Activated CD4-positive, alpha-beta T cell treated with anti-CD3 and anti-CD28 coated beads for 36 hours (primary cell): ENCODE results near the gene PLAGL1. TPM values are rescaled to one million over a fixed set of nuclear protein-coding genes. Genes with fewer than 3 reads are reported as not detected.
"Not testable (repeated sequence)": the region's sequence is repeated elsewhere in the genome, so short reads cannot be mapped to it uniquely, and the experiment has no call there.

Experiments used
- ATAC-seq: fragments of 200-7000 bp; cut with Tn5 transposase; one replicate; pipeline ENCODE4 v1.10.0; 2021; ENCODE audit warnings: mild to moderate bottlenecking, moderate library complexity
- CTCF ChIA-PET: fragments of 350-600 bp; sonication (Branson Sonifier 250); formaldehyde crosslinking; loops from one replicate; lab custom pipeline; 2021; ENCODE audit warnings: antibody characterized with exemption; lab: Charles Lee
- POLR2A ChIA-PET: fragments of 350-600 bp; sonication (Branson Sonifier 250); formaldehyde crosslinking; loops from one replicate; lab custom pipeline; 2021; ENCODE audit warnings: antibody characterized with exemption, inconsistent platforms; lab: Charles Lee
- DNase-seq: peaks from one replicate; pipeline ENCODE4 v3.0.0-alpha.2; 2020
- H3K27ac Mint-ChIP-seq: one replicate; pipeline ENCODE4 v1.8.0; 2021; ENCODE audit warnings: mixed read lengths
- H3K27me3 Mint-ChIP-seq: one replicate; pipeline ENCODE4 v1.8.0; 2021; ENCODE audit warnings: mixed read lengths
- H3K36me3 Mint-ChIP-seq: one replicate; pipeline ENCODE4 v1.8.0; 2021; ENCODE audit warnings: low read depth, mixed read lengths
- H3K4me1 Mint-ChIP-seq: one replicate; pipeline ENCODE4 v1.8.0; 2021; ENCODE audit warnings: mixed read lengths
- H3K4me3 Mint-ChIP-seq: one replicate; pipeline ENCODE4 v1.8.0; 2021; ENCODE audit warnings: mild to moderate bottlenecking, moderate library complexity, mixed read lengths
- H3K9me3 Mint-ChIP-seq: one replicate; pipeline ENCODE4 v1.8.0; 2021; ENCODE audit warnings: low read depth, mixed read lengths
- intact Hi-C, 2 experiments: fragments of 100-400 bp; cut with DNase I in 1 of 2; cut with micrococcal nuclease in 1 of 2; formaldehyde crosslinking; loops; one replicate each; pipeline versions ENCODE4 v1.14.2 to v1.15.1; 2022 to 2024; cut with DNase I, micrococcal nuclease
- total RNA-seq, 2 experiments: library from RNA; stranded (reverse); gene quantifications; one replicate each; pipeline ENCODE4 v1.2.3, GENCODE V29; 2021

PLAGL1 gene
- total RNA-seq, 2 experiments from 2014 or later: 15.9 to 16.3 TPM

DNA sequence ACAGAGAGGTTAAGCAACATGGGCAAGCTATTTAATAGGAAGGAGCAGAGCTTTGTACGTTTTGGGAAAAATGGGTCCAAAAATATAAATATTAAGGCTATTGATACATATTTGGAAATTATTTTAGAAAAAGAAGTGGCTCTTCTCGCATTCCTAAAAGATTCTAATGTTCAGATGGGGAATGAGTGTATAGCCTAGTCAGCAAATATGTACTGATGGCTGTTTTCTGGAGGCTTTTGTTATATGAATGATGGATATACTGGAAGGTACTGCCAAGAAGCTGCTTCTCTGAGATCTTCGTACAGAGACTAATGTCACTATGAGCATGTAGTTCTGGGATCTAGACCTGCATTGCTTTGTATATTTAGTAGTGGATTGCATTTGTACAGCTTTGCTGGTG is 71.7 kb downstream of the PLAGL1 start:
- ChIA-PET POLR2A (no interaction called here), CTCF (interaction anchor here (0.6 kb wide), 1 partner anchor 153 kb away, joined by 3 read pairs; no protein-coding TSS in a partner anchor)
- DNase-seq (no peak), ATAC-seq (no peak)
- no peaks in the 10 kb centered on the region for H3K27me3 Mint-ChIP-seq
- peaks cover 3% of the 10 kb centered on the region for H3K4me1 Mint-ChIP-seq
- H3K4me3 Mint-ChIP-seq: no peak overlapping the region
- H3K9me3 Mint-ChIP-seq: peaks cover 8% of the 10 kb centered on the region
- intact Hi-C loops: no loop called here
- H3K36me3 Mint-ChIP-seq: peaks cover 5% of the 10 kb centered on the region
- H3K27ac Mint-ChIP-seq: no peak overlapping the region

- Mint-ChIP-seq H3K4me3 (no peak overlapping the region), H3K36me3 (peaks cover 5% of the 10 kb centered on the region), H3K27me3 (peaks cover 3% of the 10 kb centered on the region), H3K9me3 (peaks cover 13% of the 10 kb centered on the region), H3K27ac (no peak overlapping the region), H3K4me1 (peaks cover under 1% of the 10 kb centered on the region)
- ChIA-PET POLR2A (no interaction called here), CTCF (interaction anchor here (0.8 to 3.2 kb wide), 2 partner anchors 71 to 78 kb away, joined by 3 to 14 read pairs; no protein-coding TSS in a partner anchor)
- intact Hi-C loops: no loop called here
- DNase-seq (no peak), ATAC-seq (no peak)
These were observed 73.2 kb downstream of the PLAGL1 start for GRCh38 chr6:143934867-143935266.

- Mint-ChIP-seq H3K27me3 (peaks cover 4% of the 10 kb centered on the region), H3K4me3 (no peak overlapping the region), H3K27ac (no peak overlapping the region), H3K9me3 (peaks cover 13% of the 10 kb centered on the region), H3K4me1 (no peaks in the 10 kb centered on the region), H3K36me3 (peaks cover 5% of the 10 kb centered on the region)
- POLR2A ChIA-PET: no interaction called here
- CTCF ChIA-PET: interaction anchor here (0.8 to 3.2 kb wide), 3 partner anchors 12 to 79 kb away, joined by 3 to 14 read pairs (median 3); no protein-coding TSS in a partner anchor
- intact Hi-C loops: no loop called here
- ATAC-seq (no peak), DNase-seq (no peak)
These were observed 73.7 kb downstream of the PLAGL1 start for GRCh38 chr6:143934331-143934730.

DNA sequence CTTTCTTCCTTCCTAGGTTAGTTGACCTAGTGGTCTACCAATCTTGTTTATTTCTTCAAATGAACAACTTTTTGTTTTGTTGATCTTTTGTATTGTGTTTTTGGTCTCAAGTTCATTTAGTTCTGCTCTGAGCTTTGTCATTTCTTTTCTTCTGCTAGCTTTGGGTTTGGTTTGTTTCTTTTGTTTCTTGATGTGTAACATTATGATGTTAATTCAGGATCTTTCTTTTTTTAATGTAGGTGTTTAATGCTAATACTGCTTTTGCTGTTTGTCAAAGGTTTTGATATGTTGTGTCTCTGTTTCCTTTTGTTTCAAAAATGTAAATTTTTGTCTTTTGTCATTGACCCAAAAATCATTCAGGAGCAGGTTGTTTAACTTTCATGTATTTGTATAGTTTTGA is 78.1 kb downstream of the PLAGL1 start:
- no peak overlapping the region for H3K27ac Mint-ChIP-seq
- no peak for ATAC-seq
- H3K36me3 Mint-ChIP-seq: peaks cover 5% of the 10 kb centered on the region
- H3K4me1 Mint-ChIP-seq: no peaks in the 10 kb centered on the region
- H3K4me3 Mint-ChIP-seq: no peak overlapping the region
- intact Hi-C loops: no loop called here
- peaks cover 16% of the 10 kb centered on the region for H3K9me3 Mint-ChIP-seq
- ChIA-PET CTCF (interaction anchor here (0.7 kb wide), 1 partner anchor 242 kb away, joined by 3 read pairs; no protein-coding TSS in a partner anchor), POLR2A (no interaction called here)
- no peak for DNase-seq
- H3K27me3 Mint-ChIP-seq: peaks cover 4% of the 10 kb centered on the region

- CTCF ChIA-PET: no interaction called here
- H3K27ac Mint-ChIP-seq: no peak overlapping the region
- ATAC-seq: no peak
- POLR2A ChIA-PET: no interaction called here
- H3K36me3 Mint-ChIP-seq: peaks cover 5% of the 10 kb centered on the region
- H3K27me3 Mint-ChIP-seq: peaks cover 4% of the 10 kb centered on the region
- H3K9me3 Mint-ChIP-seq: peaks cover 16% of the 10 kb centered on the region
- intact Hi-C loops: no loop called here
- no peak for DNase-seq
- no peak overlapping the region for H3K4me3 Mint-ChIP-seq
- no peaks in the 10 kb centered on the region for H3K4me1 Mint-ChIP-seq
These were observed 79.2 kb downstream of the PLAGL1 start for GRCh38 chr6:143928853-143929252.

GRCh38 chr6:143917026-143917425 is 91.0 kb downstream of the PLAGL1 start:
- H3K4me1 Mint-ChIP-seq, intact Hi-C loops, H3K27me3 Mint-ChIP-seq, H3K27ac Mint-ChIP-seq, DNase-seq, H3K36me3 Mint-ChIP-seq, H3K4me3 Mint-ChIP-seq, POLR2A ChIA-PET, ATAC-seq: not testable (repeated sequence)
- CTCF ChIA-PET: interaction anchor here (1.5 kb wide), 1 partner anchor 14 kb away, joined by 3 read pairs; no protein-coding TSS in a partner anchor
- peaks cover 11% of the 10 kb centered on the region for H3K9me3 Mint-ChIP-seq

DNA sequence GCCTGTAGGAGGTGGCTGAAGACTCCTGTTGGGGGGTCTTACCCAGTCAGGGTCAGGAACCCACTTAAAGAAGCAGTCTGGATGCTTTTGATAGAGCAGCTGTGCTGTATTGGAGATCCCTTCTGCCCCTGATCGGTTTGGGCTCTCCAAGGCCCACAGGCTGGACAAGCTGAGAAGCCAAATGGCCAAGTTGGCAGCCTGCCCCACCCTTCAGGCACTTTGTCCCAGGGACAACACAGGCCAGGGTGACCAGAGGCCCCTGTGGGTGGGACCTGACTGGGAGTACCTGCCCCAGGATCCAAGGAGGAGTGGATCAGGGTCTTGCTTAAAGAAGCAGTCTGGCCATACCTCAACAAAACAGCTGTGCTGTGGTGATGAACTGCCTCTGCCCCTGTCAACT is 95.4 kb downstream of the PLAGL1 start:
- intact Hi-C loops: no loop called here
- no peaks in the 10 kb centered on the region for H3K27me3 Mint-ChIP-seq
- no peak for ATAC-seq

DNA sequence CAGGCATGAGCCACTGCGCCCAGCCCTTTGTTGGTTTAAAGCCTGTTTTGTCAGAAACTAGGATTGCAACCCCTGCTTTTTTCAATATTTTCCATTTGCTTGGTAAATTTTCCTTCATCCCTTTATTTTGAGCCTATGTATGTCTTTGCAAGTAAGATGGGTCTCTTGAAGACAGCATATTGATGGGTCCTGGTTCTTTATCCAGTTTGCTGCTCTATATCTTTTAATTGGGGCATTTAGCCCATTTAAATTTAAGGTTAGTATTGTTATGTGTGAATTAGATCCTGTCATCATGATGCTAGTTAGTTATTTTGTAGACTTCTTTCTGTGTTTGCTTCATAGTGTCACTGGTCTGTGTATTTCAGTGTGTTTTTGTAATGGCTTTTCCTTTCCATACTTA is 97.0 kb downstream of the PLAGL1 start:
- no peak overlapping the region for H3K4me3 Mint-ChIP-seq
- peaks cover 21% of the 10 kb centered on the region for H3K9me3 Mint-ChIP-seq

More for the DNA sequence above, 95.4 kb downstream of the PLAGL1 start:
- Mint-ChIP-seq H3K4me1 (no peaks in the 10 kb centered on the region), H3K9me3 (peaks cover 21% of the 10 kb centered on the region), H3K36me3 (no peaks in the 10 kb centered on the region), H3K4me3 (no peak overlapping the region), H3K27ac (no peak overlapping the region)
- ChIA-PET CTCF (interaction anchor here (0.6 to 3.4 kb wide), 3 partner anchors 10 to 311 kb away, joined by 3 to 8 read pairs (median 5); no protein-coding TSS in a partner anchor), POLR2A (no interaction called here)
- DNase-seq: no peak

DNA sequence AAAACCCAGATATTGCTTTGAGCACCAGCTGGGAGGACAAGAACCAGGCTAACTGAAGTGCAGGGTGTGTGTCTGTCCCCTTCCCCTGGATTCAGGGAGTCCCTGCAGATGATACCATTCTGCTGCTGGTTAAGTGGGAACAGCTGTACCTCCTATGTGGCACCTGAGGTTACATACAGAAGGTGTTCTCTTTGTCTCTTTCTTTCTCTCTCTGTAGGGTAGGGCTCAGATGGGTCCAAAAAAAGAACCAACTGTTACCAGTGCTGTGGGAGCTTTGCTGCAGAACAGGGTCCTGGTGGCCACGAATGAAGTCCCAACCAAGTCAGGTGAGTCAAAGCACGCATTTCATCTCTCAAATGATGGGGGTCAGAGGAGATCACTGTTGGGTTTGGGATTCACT is 105.2 kb downstream of the PLAGL1 start:
- ChIA-PET CTCF (interaction anchor here (1.1 to 1.8 kb wide), 2 partner anchors 10 to 15 kb away, joined by 3 to 5 read pairs; no protein-coding TSS in a partner anchor), POLR2A (no interaction called here)
- Mint-ChIP-seq H3K36me3 (no peaks in the 10 kb centered on the region), H3K9me3 (no peaks in the 10 kb centered on the region), H3K4me3 (no peak overlapping the region), H3K27ac (no peak overlapping the region), H3K4me1 (peaks cover 8% of the 10 kb centered on the region), H3K27me3 (no peaks in the 10 kb centered on the region)
- no peak for ATAC-seq
- intact Hi-C loops: no loop called here
- DNase-seq: no peak

More for the DNA sequence above, 97.0 kb downstream of the PLAGL1 start:
- DNase-seq (no peak), ATAC-seq (no peak)
- ChIA-PET POLR2A (no interaction called here), CTCF (no interaction called here)
- Mint-ChIP-seq H3K27me3 (no peaks in the 10 kb centered on the region), H3K4me1 (no peaks in the 10 kb centered on the region), H3K36me3 (no peaks in the 10 kb centered on the region), H3K27ac (no peak overlapping the region)
- intact Hi-C loops: no loop called here

DNA sequence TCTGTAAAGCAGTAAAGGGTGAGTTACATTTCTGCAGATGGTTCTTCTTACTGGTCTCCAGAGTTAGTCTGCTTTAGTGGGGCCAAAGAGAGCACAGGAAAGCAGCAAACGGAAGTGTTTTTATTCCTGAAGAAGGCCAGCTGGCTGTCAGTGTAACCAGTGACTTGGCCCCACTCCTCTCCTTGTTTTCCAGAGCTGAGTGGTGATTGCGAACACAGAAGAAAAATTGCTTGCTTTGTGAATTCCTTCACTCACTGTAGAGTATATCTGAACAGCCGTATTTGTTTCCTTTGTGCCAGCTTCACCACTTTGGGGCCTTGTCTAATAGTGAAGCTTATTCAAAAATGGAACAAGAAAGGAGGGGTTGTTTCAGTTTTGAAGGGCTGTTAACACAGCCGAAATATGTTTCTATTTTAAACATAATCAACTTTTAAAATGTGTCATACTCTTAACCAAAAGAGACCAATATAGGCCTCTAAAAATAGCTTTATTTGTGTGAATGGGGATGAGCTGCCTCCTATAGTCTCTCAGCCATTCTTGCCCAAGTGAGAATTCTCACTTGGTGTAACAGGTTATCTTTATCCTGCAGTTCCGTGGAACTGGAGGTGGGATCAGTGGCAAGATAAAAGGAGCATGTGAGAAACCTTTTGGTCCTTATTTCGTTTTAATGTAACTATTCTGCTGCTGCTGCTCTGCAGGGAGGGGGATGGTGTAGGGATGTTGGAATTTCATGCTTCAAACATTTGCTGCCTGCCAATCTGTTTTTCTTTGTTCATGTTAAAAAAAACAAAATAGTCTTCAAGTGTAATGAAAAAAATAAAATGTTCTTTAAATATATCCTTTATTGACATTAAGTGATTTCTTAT is 105.9 kb downstream of the PLAGL1 start:
- intact Hi-C loops: no loop called here
- Mint-ChIP-seq H3K36me3 (no peaks in the 10 kb centered on the region), H3K9me3 (no peaks in the 10 kb centered on the region), H3K4me1 (peaks cover 8% of the 10 kb centered on the region), H3K27ac (peak overlapping the region; percentile 41), H3K4me3 (no peak overlapping the region), H3K27me3 (no peaks in the 10 kb centered on the region)
- no peak for DNase-seq
- ATAC-seq: peak; percentile 90
- ChIA-PET CTCF (interaction anchor here (1.1 to 1.8 kb wide), 2 partner anchors 11 to 15 kb away, joined by 3 to 5 read pairs; no protein-coding TSS in a partner anchor), POLR2A (no interaction called here)

GRCh38 chr6:143900358-143900757 is 107.7 kb downstream of the PLAGL1 start:
- POLR2A ChIA-PET: no interaction called here
- Mint-ChIP-seq H3K9me3 (no peaks in the 10 kb centered on the region), H3K4me3 (no peak overlapping the region), H3K27ac (no peak overlapping the region), H3K36me3 (no peaks in the 10 kb centered on the region), H3K4me1 (peaks cover 8% of the 10 kb centered on the region), H3K27me3 (no peaks in the 10 kb centered on the region)
- ATAC-seq (no peak), DNase-seq (no peak)
- intact Hi-C loops: no loop called here
- CTCF ChIA-PET: interaction anchor here (1.4 kb wide), 1 partner anchor 40 kb away, joined by 3 read pairs; no protein-coding TSS in a partner anchor
